Psoas muscle (tissue), 8 donors: Measurements from ENCODE around the gene ANKRD55. TPM values are rescaled to one million over a fixed set of nuclear protein-coding genes. Genes with fewer than 3 reads are reported as not detected.
A peak's percentile ranks its signal among the peaks of the same experiment; 100 is the strongest.

Source experiments
- ATAC-seq, 4 donors: fragments of 200-7000 bp; cut with Tn5 transposase; one replicate each; pipeline ENCODE4 v1.9.1; 2020; ENCODE audit warnings: moderate library complexity in 3 of 4, mild to moderate bottlenecking in 2 of 4
- DNase-seq, 2 donors: peaks; one replicate each; pipeline ENCODE4 v3.0.0-alpha.2; 2020
- H3K27ac ChIP-seq: fragments of 200-600 bp; one replicate; pipeline ENCODE4 v1.8.0; 2022
- H3K27me3 ChIP-seq, 3 donors: fragments of 200-600 bp in 1 of 3; one replicate each; pipeline versions ENCODE4 v1.6.1 to v1.8.0; 2013 to 2022; ENCODE audit warnings: low read length in 2 of 3, mild to moderate bottlenecking in 2 of 3, moderate library complexity in 1 of 3; ENCODE audit not compliant: insufficient read depth in 3 of 3
- H3K36me3 ChIP-seq, 2 donors: fragments of 200-600 bp in 1 of 2; one replicate each; pipeline versions ENCODE4 v1.6.1 to v1.8.0; 2013 to 2022; ENCODE audit warnings: low read depth in 1 of 2, mild to moderate bottlenecking in 1 of 2, moderate library complexity in 1 of 2; ENCODE audit not compliant: insufficient read depth in 1 of 2
- H3K4me1 ChIP-seq: fragments of 200-600 bp; one replicate; pipeline ENCODE4 v1.8.0; 2022
- H3K4me3 ChIP-seq: fragments of 200-600 bp; one replicate; pipeline ENCODE4 v1.8.0; 2022; ENCODE audit warnings: mild to moderate bottlenecking
- H3K9me3 ChIP-seq: fragments of 200-600 bp; one replicate; pipeline ENCODE4 v1.8.0; 2022
- CTCF ChIP-seq: fragments of 200-600 bp; IDR thresholded peaks from one replicate; pipeline ENCODE4 v1.8.0; 2022; ENCODE audit warnings: antibody characterized with exemption
- whole genome bisulfite sequencing, 3 donors: extraction: QIAGEN DNeasy Blood & Tissue Kit; methylation state at CpG; one replicate each; pipeline versions ENCODE4 v1.1.6 to v1.1.7; 2013; 5-methylcytosine and 5-hydroxymethylcytosine counted together
- intact Hi-C, 2 donors: fragments of 100-400 bp; cut with DNase I; formaldehyde crosslinking; loops; one replicate each; pipeline versions ENCODE4 v1.11.0 to v1.14.2; 2022
- polyA plus RNA-seq, 3 donors: library from polyadenylated mRNA; stranded (reverse); fragments of 200-250 nt; gene quantifications; one replicate each; pipeline ENCODE4 v1.2.3, GENCODE V29; 2013
- total RNA-seq, 4 donors: library from RNA; stranded (reverse); fragmentation: NEBNext Ultra II Directional in 2 of 4; extraction: Animal tissue kit (Norgen Biotek cat#: 25700) in 2 of 4; gene quantifications; one replicate each; pipeline versions ENCODE4 v1.2.1 to v1.2.4, GENCODE V29; 2021 to 2023
- donor health status: healthy with polysubstance abuse.
- donor health status: DM: no; HTN: no; CAD: no; lungs with moderate emphysema.
- donor health status: Bipolar disorder and iron deficiency.
- donor health status: healthy.
- donor health status: DM: yes; HTN: yes; CAD: no.
- donor health status: DM: no; HTN: no; CAD: no.
- donor health status: DM: no; HTN: no; CAD: no.
- donor health status: DM: yes; HTN: yes; CAD: no.

ANKRD55 gene
- total and polyA plus RNA-seq, 7 donors: 0.01 to 0.04 TPM; not detected in 5

- H3K4me1 ChIP-seq: no peaks in the 10 kb centered on the region
- no peak overlapping the region for H3K27ac ChIP-seq
- no peaks in the 10 kb centered on the region for H3K27me3 ChIP-seq
- H3K36me3 ChIP-seq: no peaks in the 10 kb centered on the region
- H3K4me3 ChIP-seq: no peak overlapping the region
- TF ChIP-seq CTCF: no peak
- ATAC-seq (no peak), DNase-seq (no peak)
- H3K9me3 ChIP-seq: peaks cover 6% of the 10 kb centered on the region
- 73 to 80% (median 78%) methylated on average over 4 of the region's 4 CpGs for WGBS, 3 donors
- intact Hi-C loops: no loop called here
Observed at GRCh38 chr5:56212130-56212879, 20.8 kb downstream of the ANKRD55 start.

- no peaks in the 10 kb centered on the region for H3K9me3 ChIP-seq
- 55 to 65% (median 57%) methylated on average over 2 of the region's 2 CpGs for WGBS, 3 donors
- ATAC-seq (peak in 2 of 4 donors; percentile 32 to 50), DNase-seq (no peak)
- H3K4me3 ChIP-seq: no peak overlapping the region
- H3K4me1 ChIP-seq: no peaks in the 10 kb centered on the region
- TF ChIP-seq CTCF: no peak
- no peaks in the 10 kb centered on the region for H3K27me3 ChIP-seq
- H3K27ac ChIP-seq: no peak overlapping the region
- no peaks in the 10 kb centered on the region for H3K36me3 ChIP-seq
- intact Hi-C loops: no loop called here
Observed at GRCh38 chr5:56211298-56211865, 21.7 kb downstream of the ANKRD55 start.

- intact Hi-C loops: loop anchor here (10.0 kb wide), 3 partner anchors 234 to 494 kb away; partner anchors contain the start of gene SLC38A9 (in 1 of the 2)
- TF ChIP-seq CTCF: no peak
- no peak overlapping the region for H3K27ac ChIP-seq
- WGBS, 3 donors: 93 to 96% (median 95%) methylated on average over 9 of the region's 9 CpGs
- ATAC-seq (no peak), DNase-seq (no peak)
- H3K27me3 ChIP-seq: no peaks in the 10 kb centered on the region
- H3K4me3 ChIP-seq: no peak overlapping the region
- H3K9me3 ChIP-seq: no peaks in the 10 kb centered on the region
- no peaks in the 10 kb centered on the region for H3K4me1 ChIP-seq
- no peaks in the 10 kb centered on the region for H3K36me3 ChIP-seq
Observed at GRCh38 chr5:56208681-56209080, 24.4 kb downstream of the ANKRD55 start.

GRCh38 chr5:56207537-56207936 is 25.6 kb downstream of the ANKRD55 start:
- intact Hi-C loops: loop anchor here (10.0 kb wide), 3 partner anchors 233 to 493 kb away; partner anchors contain the start of gene SLC38A9 (in 1 of the 2)
- DNase-seq (no peak), ATAC-seq (no peak)
- H3K9me3 ChIP-seq: no peaks in the 10 kb centered on the region
- H3K4me1 ChIP-seq: no peaks in the 10 kb centered on the region
- H3K36me3 ChIP-seq: no peaks in the 10 kb centered on the region
- H3K27me3 ChIP-seq: no peaks in the 10 kb centered on the region
- WGBS, 3 donors: 85 to 92% (median 90%) methylated on average over 2 of the region's 2 CpGs
- no peak for TF ChIP-seq CTCF
- H3K27ac ChIP-seq: no peak overlapping the region
- no peak overlapping the region for H3K4me3 ChIP-seq
